Kidney epithelial cell (primary cell): ENCODE measurements around the gene LTA. TPM values are rescaled to one million over a fixed set of nuclear protein-coding genes. Genes with fewer than 3 reads are reported as not detected.

Experiments
- DNase-seq: peaks from one replicate; pipeline ENCODE4 v3.0.0-alpha.2; 2010; ENCODE audit warnings: low read depth
- H3K27me3 ChIP-seq: 2 replicates; pipeline ENCODE4 v1.6.0; 2011; ENCODE audit warnings: low read length; ENCODE audit not compliant: control insufficient read depth, insufficient read depth
- H3K36me3 ChIP-seq: 2 replicates; pipeline ENCODE4 v1.5.1; 2011; ENCODE audit warnings: low read length; ENCODE audit not compliant: control insufficient read depth, insufficient read depth
- H3K4me3 ChIP-seq: 2 replicates; pipeline ENCODE4 v1.5.1; 2011; ENCODE audit warnings: low read depth, mild to moderate bottlenecking, control low read depth, low read length
- CTCF ChIP-seq: IDR thresholded peaks from 2 replicates; pipeline ENCODE4 v1.5.1; 2011; ENCODE audit warnings: mild to moderate bottlenecking, moderate library complexity, low read length, control low read depth, inconsistent platforms; ENCODE audit not compliant: insufficient read depth, poor library complexity, severe bottlenecking
- total RNA-seq: library from RNA; depleted of rRNA; stranded (reverse); fragments of >200 nt; gene quantifications from 2 replicates; pipeline ENCODE4 v1.2.3, GENCODE V29; 2015

The LTA gene
- total RNA-seq, 1 donor from 2014 or later, result 0.92 TPM

- Histone ChIP-seq H3K36me3 (no peaks in the 10 kb centered on the region), H3K27me3 (no peaks in the 10 kb centered on the region), H3K4me3 (no peak overlapping the region)
- DNase-seq, result no peak
- no peak for TF ChIP-seq CTCF
Observed at GRCh38 chr6:31576897-31577578, 4.9 kb downstream of the LTA start.

DNA sequence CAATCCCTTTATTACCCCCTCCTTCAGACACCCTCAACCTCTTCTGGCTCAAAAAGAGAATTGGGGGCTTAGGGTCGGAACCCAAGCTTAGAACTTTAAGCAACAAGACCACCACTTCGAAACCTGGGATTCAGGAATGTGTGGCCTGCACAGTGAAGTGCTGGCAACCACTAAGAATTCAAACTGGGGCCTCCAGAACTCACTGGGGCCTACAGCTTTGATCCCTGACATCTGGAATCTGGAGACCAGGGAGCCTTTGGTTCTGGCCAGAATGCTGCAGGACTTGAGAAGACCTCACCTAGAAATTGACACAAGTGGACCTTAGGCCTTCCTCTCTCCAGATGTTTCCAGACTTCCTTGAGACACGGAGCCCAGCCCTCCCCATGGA is 5.5 kb downstream of the LTA start:
- no peaks in the 10 kb centered on the region for H3K27me3 ChIP-seq
- no peak for DNase-seq
- TF ChIP-seq CTCF, result no peak
- no peak overlapping the region for H3K4me3 ChIP-seq
- no peaks in the 10 kb centered on the region for H3K36me3 ChIP-seq

DNA sequence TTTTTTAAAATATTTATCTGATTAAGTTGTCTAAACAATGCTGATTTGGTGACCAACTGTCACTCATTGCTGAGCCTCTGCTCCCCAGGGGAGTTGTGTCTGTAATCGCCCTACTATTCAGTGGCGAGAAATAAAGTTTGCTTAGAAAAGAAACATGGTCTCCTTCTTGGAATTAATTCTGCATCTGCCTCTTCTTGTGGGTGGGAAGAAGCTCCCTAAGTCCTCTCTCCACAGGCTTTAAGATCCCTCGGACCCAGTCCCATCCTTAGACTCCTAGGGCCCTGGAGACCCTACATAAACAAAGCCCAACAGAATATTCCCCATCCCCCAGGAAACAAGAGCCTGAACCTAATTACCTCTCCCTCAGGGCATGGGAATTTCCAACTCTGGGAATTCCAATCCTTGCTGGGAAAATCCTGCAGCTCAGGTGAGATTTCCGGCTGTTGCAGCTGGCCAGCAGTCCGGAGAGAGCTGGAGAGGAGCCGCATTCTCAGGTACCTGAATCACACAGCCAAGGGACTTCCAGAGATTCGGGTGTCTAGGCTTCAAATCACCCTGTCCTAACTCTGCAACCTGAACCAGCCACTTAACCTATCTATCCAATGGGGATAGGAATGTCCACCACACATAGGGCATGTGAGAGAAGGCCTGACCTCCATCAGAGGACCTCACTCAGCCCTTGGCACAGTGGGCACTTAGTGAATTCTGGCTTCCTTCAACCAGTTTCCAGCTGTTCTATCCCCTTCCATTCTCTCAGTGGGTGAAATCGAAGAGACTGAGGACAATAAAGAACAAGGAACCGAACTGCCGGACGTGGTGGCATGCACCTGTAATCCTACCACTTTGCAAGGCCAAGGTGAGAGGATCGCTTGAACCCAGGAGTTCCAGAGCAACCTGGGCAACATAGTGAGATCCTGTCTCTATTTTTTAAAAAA is 6.4 kb downstream of the LTA start:
- Histone ChIP-seq H3K4me3 (no peak overlapping the region), H3K27me3 (no peaks in the 10 kb centered on the region), H3K36me3 (no peaks in the 10 kb centered on the region)
- no peak for TF ChIP-seq CTCF
- DNase-seq, result peak; percentile 67

GRCh38 chr6:31579119-31579505 is 7.0 kb downstream of the LTA start:
- TF ChIP-seq CTCF, result no peak
- no peak for DNase-seq
- no peaks in the 10 kb centered on the region for H3K27me3 ChIP-seq
- H3K36me3 ChIP-seq, result no peaks in the 10 kb centered on the region
- no peak overlapping the region for H3K4me3 ChIP-seq

- no peak for TF ChIP-seq CTCF
- no peak for DNase-seq
- H3K27me3 ChIP-seq, result no peaks in the 10 kb centered on the region
- H3K36me3 ChIP-seq, result no peaks in the 10 kb centered on the region
- H3K4me3 ChIP-seq, result no peak overlapping the region
Observed at GRCh38 chr6:31579546-31580437, 7.7 kb downstream of the LTA start.
